Activated gamma-delta T cell treated with Interleukin-2 at 50 U/mL for 16 hours (primary cell): ENCODE results near the gene PLEKHM1.

Source experiments
- DNase-seq: peaks from one replicate; pipeline ENCODE4 v3.0.0-alpha.2; 2020

PLEKHM1 gene

GRCh38 chr17:45395569-45396415 lies 94.7 kb downstream of the PLEKHM1 start:
- DNase-seq = no peak

GRCh38 chr17:45394913-45395568 lies 95.5 kb downstream of the PLEKHM1 start:
- peak; percentile 40 for DNase-seq

GRCh38 chr17:45394564-45394912 lies 96.0 kb downstream of the PLEKHM1 start:
- no peak for DNase-seq

- no peak for DNase-seq
These were observed 96.4 kb downstream of the PLEKHM1 start for GRCh38 chr17:45394091-45394490.

GRCh38 chr17:45393411-45393810 lies 97.1 kb downstream of the PLEKHM1 start:
- no peak for DNase-seq

GRCh38 chr17:45391918-45392317 lies 98.6 kb downstream of the PLEKHM1 start:
- no peak for DNase-seq

- DNase-seq = no peak
These were observed 99.2 kb downstream of the PLEKHM1 start for GRCh38 chr17:45391291-45391690.

- DNase-seq = no peak
These were observed 101.2 kb downstream of the PLEKHM1 start for GRCh38 chr17:45389354-45389753.

- DNase-seq = no peak
These were observed 101.8 kb downstream of the PLEKHM1 start for GRCh38 chr17:45388604-45389325.

- no peak for DNase-seq
These were observed 102.8 kb downstream of the PLEKHM1 start for GRCh38 chr17:45387739-45388138.

GRCh38 chr17:45386178-45386577 lies 104.3 kb downstream of the PLEKHM1 start:
- no peak for DNase-seq
